Cardiac septum (tissue), 1 donor: ENCODE data around the gene CYP4F8. TPM values are rescaled to one million over a fixed set of nuclear protein-coding genes. Genes with fewer than 3 reads are reported as not detected.
A peak's percentile ranks its signal among the peaks of the same experiment; 100 is the strongest.
"Not testable (repeated sequence)": the region's sequence is repeated elsewhere in the genome, so short reads cannot be mapped to it uniquely, and the experiment has no call there.

Experiments
- DNase-seq: peaks from one replicate; pipeline ENCODE4 v3.0.0-alpha.2; 2020; ENCODE audit warnings: low spot score
- intact Hi-C: fragments of 100-400 bp; cut with DNase I; formaldehyde crosslinking; loops from one replicate; pipeline ENCODE4 v1.14.0; 2022
- long read RNA-seq: library from polyadenylated mRNA; unstranded; transcript quantifications from one replicate; pipeline ENCODE4 v2.0.0, GENCODE V29; 2021
- total RNA-seq: library from RNA; stranded (reverse); fragmentation: NEBNext Ultra II Directional; extraction: Animal tissue kit (Norgen Biotek cat#: 25700); gene quantifications from one replicate; pipeline ENCODE4 v1.2.1, GENCODE V29; 2021
- donor health status: DM: no; HTN: no; CAD: no.

Gene CYP4F8, protein sequence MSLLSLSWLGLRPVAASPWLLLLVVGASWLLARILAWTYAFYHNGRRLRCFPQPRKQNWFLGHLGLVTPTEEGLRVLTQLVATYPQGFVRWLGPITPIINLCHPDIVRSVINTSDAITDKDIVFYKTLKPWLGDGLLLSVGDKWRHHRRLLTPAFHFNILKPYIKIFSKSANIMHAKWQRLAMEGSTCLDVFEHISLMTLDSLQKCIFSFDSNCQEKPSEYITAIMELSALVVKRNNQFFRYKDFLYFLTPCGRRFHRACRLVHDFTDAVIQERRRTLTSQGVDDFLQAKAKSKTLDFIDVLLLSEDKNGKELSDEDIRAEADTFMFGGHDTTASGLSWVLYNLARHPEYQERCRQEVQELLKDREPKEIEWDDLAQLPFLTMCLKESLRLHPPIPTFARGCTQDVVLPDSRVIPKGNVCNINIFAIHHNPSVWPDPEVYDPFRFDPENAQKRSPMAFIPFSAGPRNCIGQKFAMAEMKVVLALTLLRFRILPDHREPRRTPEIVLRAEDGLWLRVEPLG
- not detected for total RNA-seq
- long read RNA-seq = 0 reads

DNA sequence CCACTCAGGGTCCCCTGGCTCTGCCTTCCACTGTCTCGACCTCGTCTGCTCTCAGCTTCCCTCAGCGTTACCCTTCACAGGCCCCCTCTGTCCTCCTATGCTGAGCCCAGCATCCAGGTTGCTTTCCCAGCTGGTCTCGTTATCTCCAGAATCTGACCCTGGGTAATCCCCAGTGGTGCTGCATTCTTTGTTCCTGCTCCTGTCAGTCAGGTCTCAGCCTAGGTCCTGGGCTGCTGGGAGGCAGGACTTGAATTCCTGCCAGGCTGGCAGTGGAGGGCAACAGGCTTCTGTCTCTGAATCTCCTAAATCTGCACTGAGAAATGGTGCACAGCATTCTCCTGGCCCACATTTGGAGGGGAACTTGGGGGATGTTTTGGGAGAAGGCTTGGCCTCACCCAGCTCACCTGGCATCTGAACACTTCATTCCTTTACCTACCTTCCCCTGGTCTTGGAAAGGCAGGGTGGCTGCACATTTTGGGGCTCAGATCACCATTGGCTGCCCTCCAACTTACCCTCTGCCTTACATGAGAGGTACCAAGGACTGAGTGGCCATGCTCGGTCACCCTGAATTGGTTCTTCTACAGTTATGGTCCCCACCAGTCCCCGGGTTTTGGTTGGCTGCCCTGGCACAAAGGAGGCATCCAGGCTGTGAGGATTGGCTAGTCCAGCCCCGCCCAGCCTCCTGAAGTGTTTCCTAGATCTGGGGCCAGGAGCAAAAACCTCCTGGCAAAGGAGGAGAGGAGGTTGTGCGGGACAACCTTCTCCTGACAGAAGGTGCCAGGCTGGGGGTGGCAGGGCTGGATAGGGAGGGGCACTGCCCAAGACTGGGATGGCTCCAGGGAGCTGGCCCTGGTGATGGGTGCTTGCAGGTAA lies at the start of gene CYP4F8:
TSS of gene CYP4F8 (plus strand) at position 712 of the 873 bp plus-strand sequence. CDS start 399 bp downstream, outside the sequence.
- no peak for DNase-seq
- intact Hi-C loops = no loop called here

DNA sequence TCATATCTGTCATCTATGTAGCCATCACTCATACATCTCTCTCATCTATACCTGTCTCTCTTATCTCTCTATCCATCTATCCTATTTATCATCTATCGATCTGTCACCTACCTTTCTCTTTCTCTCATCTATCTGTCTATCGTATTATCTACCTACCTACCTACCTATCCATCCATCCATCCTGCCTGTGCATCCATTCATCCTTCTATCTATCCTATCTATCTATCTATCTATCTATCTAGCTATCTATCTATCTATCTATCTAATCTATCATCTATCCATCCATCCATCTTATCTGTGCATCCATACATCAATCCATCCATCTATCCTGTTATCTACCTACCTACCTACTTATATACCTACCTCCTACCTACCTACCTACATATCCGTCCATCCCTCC lies 44.6 kb upstream of the CYP4F8 start:
- intact Hi-C loops = no loop called here
- DNase-seq = no peak

DNA sequence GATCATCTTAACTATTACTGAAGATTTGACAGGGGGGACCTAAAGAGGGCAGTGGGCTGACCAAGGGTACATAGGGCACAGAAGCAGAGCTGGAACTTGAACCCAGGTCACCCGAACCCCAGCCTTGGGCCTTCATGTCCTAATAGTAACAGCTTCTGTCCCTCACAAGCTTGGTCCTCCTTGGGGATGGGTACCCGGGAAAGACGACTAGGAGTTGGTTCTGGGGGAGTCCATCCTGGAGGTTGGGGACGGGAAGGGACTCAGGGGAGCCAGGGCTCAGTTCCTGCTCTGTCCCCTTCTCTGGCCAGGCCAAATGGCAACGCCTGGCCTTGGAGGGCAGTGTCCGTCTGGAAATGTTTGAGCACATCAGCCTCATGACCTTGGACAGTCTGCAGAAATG lies 39.6 kb upstream of the CYP4F8 start:
- intact Hi-C loops = no loop called here
- DNase-seq = no peak

DNA sequence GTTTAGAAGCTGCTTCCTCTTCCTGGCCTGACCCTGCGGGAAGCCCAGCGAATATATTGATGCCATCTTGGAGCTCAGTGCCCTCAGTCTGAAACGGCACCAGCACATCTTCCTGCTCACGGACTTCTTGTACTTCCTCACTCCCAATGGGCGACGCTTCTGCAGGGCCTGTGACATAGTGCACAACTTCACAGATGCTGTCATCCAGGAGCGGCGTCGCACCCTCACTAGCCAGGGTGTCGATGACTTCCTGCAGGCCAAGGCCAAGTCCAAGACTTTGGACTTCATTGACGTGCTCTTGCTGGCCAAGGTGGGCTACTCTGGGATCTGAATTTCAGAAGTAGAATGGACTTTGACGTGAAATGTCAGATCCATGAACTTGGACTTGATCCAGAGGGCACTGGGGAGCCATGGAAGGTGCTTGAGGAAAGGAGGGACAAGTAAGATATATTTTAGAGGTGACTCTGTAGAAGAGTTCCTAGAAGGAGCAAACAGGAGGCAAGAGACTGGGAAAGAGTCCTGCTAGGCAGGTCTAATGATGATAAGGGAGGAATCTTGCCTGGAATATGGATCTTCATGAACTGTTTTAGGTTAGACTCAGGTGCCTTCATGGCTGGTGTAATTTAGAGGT lies 38.4 kb upstream of the CYP4F8 start:
- DNase-seq = peak; percentile 12
- intact Hi-C loops = no loop called here

DNA sequence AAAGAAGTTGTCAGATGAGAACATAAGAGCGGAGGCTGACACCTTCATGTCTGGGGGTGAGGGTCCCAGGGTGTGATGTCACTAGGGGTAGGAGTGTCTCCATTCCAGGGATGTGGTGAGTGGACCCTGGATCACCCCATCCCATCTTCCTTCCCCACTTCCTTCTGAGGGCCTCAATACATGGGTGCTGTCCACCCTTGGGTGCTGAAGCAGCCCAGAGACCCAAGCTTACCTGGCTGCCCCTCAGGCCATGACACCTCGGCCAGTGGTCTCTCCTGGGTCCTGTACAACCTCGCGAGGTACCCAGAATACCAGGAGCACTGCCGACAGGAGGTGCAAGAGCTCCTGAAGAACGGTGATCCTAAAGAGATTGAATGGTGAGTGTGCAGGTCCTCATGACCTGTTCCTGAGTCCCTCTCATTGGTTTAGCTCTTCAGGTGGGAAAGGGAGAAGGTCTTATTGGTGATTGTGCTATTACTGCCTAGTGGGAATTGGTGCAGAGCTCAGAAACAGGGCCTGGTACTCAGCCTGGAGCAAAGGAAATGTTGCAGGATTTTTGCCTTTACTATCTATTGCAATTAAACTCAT lies 37.7 kb upstream of the CYP4F8 start:
- peak; percentile 15 for DNase-seq
- intact Hi-C loops = no loop called here

DNA sequence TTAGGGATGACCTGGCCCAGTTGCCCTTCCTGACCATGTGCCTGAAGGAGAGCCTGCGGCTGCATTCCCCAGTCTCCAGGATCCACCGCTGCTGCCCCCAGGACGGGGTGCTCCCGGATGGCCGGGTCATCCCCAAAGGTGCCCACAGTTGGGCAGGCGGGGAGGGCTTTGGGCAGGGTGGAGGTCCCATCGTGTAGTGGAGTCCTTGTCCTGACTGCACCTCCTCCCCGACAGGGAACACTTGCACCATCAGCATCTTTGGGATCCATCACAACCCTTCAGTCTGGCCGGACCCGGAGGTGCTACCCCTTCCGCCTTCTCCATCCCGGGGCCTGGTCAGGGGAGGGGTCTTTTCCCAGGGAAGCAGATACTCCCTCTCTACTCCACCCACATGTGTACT lies 31.7 kb upstream of the CYP4F8 start:
- intact Hi-C loops = no loop called here
- DNase-seq = no peak

DNA sequence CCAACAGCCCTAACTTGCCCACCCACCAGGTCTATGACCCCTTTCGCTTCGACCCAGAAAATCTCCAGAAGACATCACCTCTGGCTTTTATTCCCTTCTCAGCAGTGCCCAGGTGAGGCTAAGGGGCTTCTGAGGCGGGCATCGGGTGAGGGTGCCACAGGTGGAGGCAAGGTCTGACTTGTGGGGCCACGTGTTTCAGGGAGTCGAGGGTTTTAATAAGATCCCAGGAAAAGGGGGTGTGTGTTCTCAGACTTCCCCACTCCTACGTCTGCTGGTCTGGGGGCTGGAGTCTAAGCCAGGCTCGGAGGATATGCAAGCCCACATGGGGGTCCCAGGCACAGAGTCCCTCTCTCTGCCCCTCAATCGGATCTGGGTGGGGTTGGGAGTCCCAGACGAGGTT lies 30.9 kb upstream of the CYP4F8 start:
- DNase-seq = no peak
- intact Hi-C loops = no loop called here

DNA sequence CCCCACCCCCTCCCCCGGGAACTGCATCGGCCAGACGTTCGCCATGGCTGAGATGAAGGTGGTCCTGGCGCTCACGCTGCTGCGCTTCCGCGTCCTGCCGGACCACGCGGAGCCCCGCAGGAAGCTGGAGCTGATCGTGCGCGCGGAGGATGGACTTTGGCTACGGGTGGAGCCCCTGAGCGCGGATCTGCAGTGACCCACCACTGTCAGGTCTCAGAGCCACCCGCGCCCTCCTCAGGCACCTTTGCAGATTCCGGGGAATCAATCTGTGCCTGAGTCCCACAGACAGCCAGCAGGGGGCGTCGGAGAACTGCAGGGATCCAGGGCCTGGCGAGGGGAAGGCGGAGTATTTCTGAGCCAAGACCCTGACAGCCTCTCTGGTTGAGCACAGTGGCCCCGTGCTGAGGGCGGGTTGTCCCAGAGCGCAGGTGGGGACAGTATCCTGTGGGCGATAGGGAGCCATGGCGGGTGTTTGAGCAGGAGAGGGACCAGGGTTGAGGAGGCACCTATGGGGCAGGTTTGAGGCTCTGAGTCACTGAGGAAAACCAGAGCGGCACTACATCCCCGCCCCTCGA lies 30.4 kb upstream of the CYP4F8 start:
- peak; percentile 92 for DNase-seq

DNA sequence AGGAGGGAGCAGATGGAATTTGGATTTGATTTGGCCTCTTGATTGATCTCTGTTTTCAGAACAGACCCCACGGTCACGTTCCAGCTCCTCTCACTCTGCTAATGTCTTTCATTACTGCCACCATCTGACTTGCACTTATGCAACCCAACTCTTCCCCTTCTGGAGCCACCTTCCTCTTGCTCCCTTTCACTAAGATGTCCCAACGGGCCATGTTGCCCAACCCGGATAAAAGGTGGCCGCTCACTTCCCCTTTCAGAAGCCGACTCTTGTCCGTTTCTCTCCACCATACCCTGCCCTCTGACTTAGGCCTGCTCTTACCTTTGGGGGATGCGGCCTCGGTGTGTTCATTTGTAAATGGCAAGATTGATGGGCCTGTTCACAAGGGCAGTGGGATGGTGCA lies 27.4 kb upstream of the CYP4F8 start:
- DNase-seq = peak; percentile 93
- intact Hi-C loops = no loop called here

More for the DNA sequence above, 30.4 kb upstream of the CYP4F8 start:
- intact Hi-C loops = no loop called here

DNA sequence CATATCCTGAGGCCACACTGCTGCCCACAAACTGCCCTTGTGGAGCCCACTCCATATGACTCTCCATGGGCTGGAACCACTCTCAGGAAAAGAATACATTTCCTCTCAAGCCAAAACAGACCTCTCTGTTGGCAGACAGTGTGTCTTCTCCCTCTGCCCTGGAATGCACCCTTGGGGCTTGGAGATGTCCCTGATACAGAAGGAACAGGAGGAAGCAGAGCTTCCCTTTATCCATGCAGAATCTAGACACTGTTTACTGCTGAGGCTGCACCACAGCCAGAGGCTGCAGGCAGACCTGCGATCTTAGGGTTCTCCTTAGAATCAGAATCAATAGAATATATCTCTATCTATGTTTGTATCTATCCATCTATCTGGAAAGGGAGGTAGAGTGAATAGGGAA lies 26.8 kb upstream of the CYP4F8 start:
- DNase-seq = no peak
- intact Hi-C loops = no loop called here

DNA sequence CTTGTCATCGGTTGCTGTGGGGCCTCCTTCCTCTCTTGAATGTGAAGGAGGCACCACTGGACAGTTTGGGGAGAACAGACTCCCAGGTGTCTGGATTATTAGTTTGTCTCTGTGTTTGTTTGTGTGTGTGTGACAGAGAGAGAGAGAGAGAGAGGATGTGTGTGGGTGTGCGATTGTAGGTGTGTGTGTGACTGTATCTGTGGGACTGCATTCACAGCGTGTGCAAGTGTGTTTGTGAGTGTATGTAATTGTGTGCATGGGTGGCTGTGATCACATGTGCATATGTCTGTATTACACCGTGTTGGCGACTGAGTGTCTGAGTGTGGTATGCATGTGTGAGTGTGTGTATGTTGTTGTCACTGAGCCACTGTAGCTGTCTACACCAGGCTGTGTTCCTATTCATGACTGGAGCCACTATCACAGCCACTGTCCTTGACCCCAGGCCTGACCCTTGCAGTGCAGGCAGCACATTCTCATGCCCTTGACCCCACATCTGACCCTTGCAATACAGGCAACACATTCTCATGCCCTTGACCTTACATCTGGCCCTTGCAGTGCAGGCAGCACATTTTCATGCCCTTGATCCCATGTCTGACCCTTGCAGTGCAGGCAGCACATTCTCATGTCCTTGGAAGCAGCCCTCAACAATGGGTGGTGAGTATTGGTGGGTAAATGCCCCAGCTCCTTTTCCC lies 25.1 kb upstream of the CYP4F8 start:
- intact Hi-C loops = no loop called here

DNA sequence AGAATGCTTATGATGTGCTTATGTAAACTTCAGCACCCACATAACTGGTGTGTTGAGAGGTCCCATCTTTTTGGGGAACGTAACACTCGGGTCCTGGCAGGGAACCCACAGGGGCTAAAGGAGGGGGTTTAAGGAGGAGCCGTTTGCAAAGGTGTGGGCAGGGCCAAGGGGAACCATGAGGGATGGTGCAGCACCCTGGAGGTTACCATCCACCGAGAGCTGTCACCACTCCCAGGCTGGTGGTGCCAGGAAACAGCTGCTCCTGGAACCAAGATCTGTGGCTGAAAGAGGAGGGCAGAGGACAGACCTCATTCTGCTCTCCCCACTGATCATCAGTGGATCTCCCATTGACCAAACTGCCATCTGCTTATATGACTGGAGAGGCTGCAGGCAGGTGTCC lies 23.2 kb upstream of the CYP4F8 start:
- no peak for DNase-seq
- intact Hi-C loops = no loop called here

More for the DNA sequence above, 25.1 kb upstream of the CYP4F8 start:
- DNase-seq = no peak

DNA sequence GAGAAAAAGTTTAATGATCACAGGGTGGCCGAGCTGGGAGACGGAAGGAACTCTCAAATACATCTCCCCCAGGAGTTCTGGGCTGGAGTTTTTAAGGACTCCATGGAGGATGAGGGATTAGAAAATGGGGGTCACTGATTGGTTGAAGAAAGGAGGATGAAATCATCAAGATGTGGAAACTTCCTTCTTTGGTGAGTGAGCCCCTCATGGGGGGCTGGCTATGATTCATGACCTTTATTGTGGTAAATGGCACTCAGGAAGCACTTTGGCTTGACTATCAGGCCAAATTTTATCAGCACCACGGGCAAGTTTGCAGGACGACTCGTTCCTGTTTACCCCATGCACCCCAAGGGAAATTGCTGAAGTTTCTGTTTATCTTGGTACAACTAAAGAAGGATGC lies 22.5 kb upstream of the CYP4F8 start:
- intact Hi-C loops, DNase-seq: not testable (repeated sequence)

DNA sequence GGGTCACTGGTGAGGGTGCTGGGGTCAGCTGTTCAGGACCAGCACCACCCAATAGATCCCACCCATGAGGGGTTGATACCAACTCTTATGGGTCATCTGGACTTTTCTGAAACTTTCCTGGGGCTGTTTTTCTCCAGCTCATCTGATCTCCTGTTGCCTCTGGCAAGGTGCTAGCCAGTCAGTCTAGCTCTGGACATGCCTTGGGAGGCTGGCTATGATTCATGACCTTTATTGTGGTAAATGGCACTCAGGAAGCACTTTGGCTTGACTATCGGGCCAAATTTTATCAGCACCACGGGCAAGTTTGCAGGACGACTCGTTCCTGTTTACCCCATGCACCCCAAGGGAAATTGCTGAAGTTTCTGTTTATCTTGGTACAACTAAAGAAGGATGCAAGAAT lies 21.3 kb upstream of the CYP4F8 start:
- DNase-seq, intact Hi-C loops: not testable (repeated sequence)

DNA sequence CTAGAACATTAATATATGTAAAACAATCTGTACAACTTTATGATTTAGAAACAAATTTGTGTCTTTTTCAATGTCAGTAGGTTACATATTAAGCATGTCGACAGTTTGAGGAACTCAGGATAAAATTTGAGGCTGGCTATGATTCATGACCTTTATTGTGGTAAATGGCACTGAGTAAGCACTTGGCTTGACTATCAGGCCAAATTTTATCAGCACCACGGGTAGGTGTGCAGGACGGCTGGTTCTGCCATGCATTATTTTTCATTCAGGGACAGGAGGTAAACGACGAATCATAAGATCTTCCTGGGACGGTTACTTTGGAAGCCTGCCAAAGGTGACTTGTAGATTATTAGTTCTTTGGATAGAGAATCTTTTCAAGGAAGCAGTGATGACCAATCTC lies 19.9 kb upstream of the CYP4F8 start:
- intact Hi-C loops = no loop called here
- no peak for DNase-seq

DNA sequence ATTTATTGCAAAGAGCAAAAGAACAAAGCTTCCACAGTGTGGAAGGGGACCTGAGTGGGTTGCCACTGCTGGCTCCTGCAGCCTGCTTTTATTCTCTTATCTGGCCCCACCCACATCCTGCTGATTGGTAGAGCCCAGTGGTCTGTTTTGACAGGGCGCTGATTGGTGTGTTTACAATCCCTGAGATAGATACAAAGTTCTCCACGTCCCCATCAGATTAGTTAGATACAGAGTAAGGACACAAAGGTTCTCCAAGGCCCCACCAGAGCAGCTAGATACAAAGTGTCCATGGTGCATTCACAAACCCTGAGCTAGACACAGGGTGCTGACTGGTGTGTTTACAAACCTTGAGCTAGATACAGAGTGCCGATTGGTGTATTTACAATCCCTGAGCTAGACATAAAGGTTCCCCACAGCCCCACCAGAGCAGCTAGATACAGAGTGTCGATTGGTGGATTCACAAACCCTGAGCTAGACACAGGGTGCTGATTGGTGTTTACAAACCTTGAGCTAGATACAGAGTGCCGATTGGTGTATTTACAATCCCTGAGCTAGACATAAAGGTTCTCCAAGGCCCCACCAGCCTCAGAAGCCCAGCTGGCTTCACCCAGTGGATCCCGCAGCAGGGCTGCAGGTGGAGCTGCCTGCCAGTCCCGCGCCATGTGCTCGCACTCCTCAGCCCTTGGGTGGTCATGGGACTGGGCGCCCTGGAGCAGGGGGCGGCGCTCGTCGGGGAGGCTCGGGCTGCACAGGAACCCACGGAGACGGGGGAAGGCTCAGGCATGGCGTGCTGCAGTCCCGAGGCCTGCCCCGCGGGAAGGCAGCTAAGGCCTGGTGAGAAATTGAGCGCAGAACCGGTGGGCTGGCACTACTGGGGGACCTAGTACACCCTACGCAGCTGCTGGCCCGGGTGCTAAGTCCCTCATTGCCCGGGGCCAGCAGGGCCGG lies 6.8 kb upstream of the CYP4F8 start:
- intact Hi-C loops, DNase-seq: not testable (repeated sequence)

DNA sequence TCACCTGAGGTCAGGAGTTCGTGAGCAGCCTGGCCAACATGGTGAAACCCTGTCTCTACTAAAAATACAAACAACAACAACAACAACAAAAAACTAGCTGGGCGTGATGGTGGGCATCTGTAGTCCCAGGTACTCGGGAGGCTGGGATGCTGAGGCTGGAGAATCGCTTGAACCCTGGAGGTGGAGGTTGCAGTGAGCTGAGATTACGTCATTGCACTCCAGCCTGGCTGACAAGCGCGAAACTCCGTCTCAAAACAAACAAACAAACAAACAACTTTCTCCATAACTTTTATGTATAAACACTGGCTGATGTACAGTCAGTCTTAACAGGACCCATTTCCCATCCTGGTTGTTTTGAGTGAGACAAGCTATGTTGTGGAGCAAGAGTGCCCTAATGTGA lies 5.8 kb upstream of the CYP4F8 start:
- intact Hi-C loops = no loop called here
- DNase-seq = no peak

DNA sequence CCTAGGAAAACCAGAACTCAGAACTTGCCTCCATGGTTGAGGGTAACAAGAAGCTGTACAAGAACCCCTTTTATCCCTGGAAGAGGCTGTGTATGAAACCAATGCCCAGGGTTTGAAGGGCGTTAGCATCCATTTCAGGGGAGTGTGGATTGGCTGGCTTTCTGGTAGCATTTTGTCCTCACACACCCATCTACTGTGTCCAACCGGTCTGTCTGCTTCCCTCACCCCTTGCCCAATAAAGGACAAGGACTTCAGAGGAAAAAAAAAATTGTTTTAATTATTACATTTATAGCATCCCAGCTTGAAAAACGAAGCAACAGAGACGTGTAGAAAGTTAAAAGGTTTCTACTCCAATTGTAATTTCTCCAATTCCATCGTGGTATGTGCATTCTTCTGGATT lies 2.7 kb upstream of the CYP4F8 start:
- DNase-seq = no peak
- intact Hi-C loops = no loop called here
